Stimulated activated CD8-positive, alpha-beta memory T cell treated with anti-CD3 and anti-CD28 coated beads, Interleukin-7, amount 100 ng/mL, for 48 hours (primary cell): ENCODE data around the gene PRPSAP1.
"Not testable (repeated sequence)": the region's sequence is repeated elsewhere in the genome, so short reads cannot be mapped to it uniquely, and the experiment has no call there.

ENCODE experiments used
- DNase-seq, 2 donors: peaks; one replicate each; pipeline ENCODE4 v3.0.0-alpha.2; 2020; ENCODE audit warnings: low read depth in 1 of 2; ENCODE audit errors: extremely low read depth in 1 of 2

Gene PRPSAP1

GRCh38 chr17:76360461-76360860 lies 6.7 kb upstream of the PRPSAP1 start:
- no peak for DNase-seq

GRCh38 chr17:76359776-76360175 lies 6.1 kb upstream of the PRPSAP1 start:
- not testable (repeated sequence) for DNase-seq

- DNase-seq: no peak
Measured at GRCh38 chr17:76359375-76359774, 5.7 kb upstream of the PRPSAP1 start.

- no peak for DNase-seq
Measured at GRCh38 chr17:76357597-76358158, 4.0 kb upstream of the PRPSAP1 start.

- no peak for DNase-seq
Measured at GRCh38 chr17:76356803-76357456, 3.2 kb upstream of the PRPSAP1 start.

- no peak for DNase-seq
Measured at GRCh38 chr17:76354747-76355310, 1.1 kb upstream of the PRPSAP1 start.

- DNase-seq: no peak
Measured at GRCh38 chr17:76354317-76354729, 607 bp upstream of the PRPSAP1 start.

GRCh38 chr17:76353004-76353598 lies 615 bp downstream of the PRPSAP1 start:
- DNase-seq: peak in 1 of 2 donors; percentile 2

GRCh38 chr17:76351526-76352071 lies 2.1 kb downstream of the PRPSAP1 start:
- DNase-seq: no peak

- DNase-seq: no peak
Measured at GRCh38 chr17:76350463-76350862, 3.3 kb downstream of the PRPSAP1 start.

GRCh38 chr17:76346936-76347335 lies 6.8 kb downstream of the PRPSAP1 start:
- not testable (repeated sequence) for DNase-seq

GRCh38 chr17:76345377-76345974 lies 8.2 kb downstream of the PRPSAP1 start:
- DNase-seq: no peak

- DNase-seq: no peak
Measured at GRCh38 chr17:76343106-76343505, 10.6 kb downstream of the PRPSAP1 start.

GRCh38 chr17:76341301-76341700 lies 12.4 kb downstream of the PRPSAP1 start:
- no peak for DNase-seq

GRCh38 chr17:76337413-76337777 lies 16.3 kb downstream of the PRPSAP1 start:
- no peak for DNase-seq

GRCh38 chr17:76336756-76337412 lies 16.8 kb downstream of the PRPSAP1 start:
- DNase-seq: no peak

GRCh38 chr17:76335716-76336381 lies 17.9 kb downstream of the PRPSAP1 start:
- no peak for DNase-seq

- DNase-seq: no peak
Measured at GRCh38 chr17:76333673-76334505, 19.8 kb downstream of the PRPSAP1 start.

GRCh38 chr17:76331083-76331482 lies 22.6 kb downstream of the PRPSAP1 start:
- no peak for DNase-seq

- no peak for DNase-seq
Measured at GRCh38 chr17:76329664-76330063, 24.1 kb downstream of the PRPSAP1 start.
